GM12878 (cell line): ENCODE results near the gene TEX261. TPM values are rescaled to one million over a fixed set of nuclear protein-coding genes. Genes with fewer than 3 reads are reported as not detected.

Experiments
- ATAC-seq: fragments of 200-7000 bp; cut with Tn5 transposase; 3 replicates; pipeline ENCODE4 v1.9.1; 2020; ENCODE audit warnings: mild to moderate bottlenecking, moderate library complexity
- BruUV-seq: library from RNA; stranded (reverse); fragments of 400-500 nt; replicated peaks from 2 replicates; lab custom pipeline; 2021; lab: Mats Ljungman, UMichigan
- CTCF ChIA-PET: fragments of 300-600 bp; sonication (Branson Sonifier 250); formaldehyde crosslinking; extraction: SDS; loops from one replicate; lab custom pipeline; 2021; ENCODE audit warnings: inconsistent platforms; lab: Yijun Ruan, JAX
- POLR2A ChIA-PET: fragments of 350-600 bp; formaldehyde crosslinking; extraction: SDS; loops from one replicate; lab custom pipeline; 2021; ENCODE audit warnings: inconsistent platforms; lab: Charles Lee
- RAD21 ChIA-PET: fragments of 300-600 bp; sonication (Branson Sonifier 250); formaldehyde crosslinking; loops from one replicate; lab custom pipeline; 2023; ENCODE audit warnings: antibody characterized with exemption; ENCODE audit not compliant: unreplicated experiment; lab: Charles Lee
- SMC1A ChIA-PET: fragments of 300-600 bp; sonication (Branson Sonifier 250); formaldehyde crosslinking; loops from one replicate; lab custom pipeline; 2023; ENCODE audit not compliant: unreplicated experiment, uncharacterized antibody; lab: Charles Lee
- DNase-seq: peaks from one replicate; pipeline ENCODE4 v3.0.0-alpha.2; 2011; ENCODE audit warnings: low read depth, low spot score
- FAIRE-seq: peaks from 3 replicates; lab custom pipeline; 2011; peaks lifted over from hg19 to GRCh38; lab: Jason Lieb, UNC
- H2AFZ ChIP-seq: 2 replicates; pipeline ENCODE4 v1.6.0; 2011; ENCODE audit warnings: low read depth, low read length, control low read depth; ENCODE audit not compliant: control insufficient read depth
- H3K27ac ChIP-seq: 2 replicates; pipeline ENCODE4 v1.5.1; 2011; ENCODE audit warnings: control low read depth; ENCODE audit not compliant: control insufficient read depth, insufficient read depth
- H3K27me3 ChIP-seq, 2 experiments: replicated peaks in 1 of 2; 2 replicates each; pipeline versions ENCODE4 v1.6.0 to v1.6.1; 2011; ENCODE audit warnings: low read length in 1 of 2; ENCODE audit not compliant: control insufficient read depth in 2 of 2, insufficient read depth in 2 of 2
- H3K36me3 ChIP-seq, 2 experiments: 2 replicates each; pipeline ENCODE4 v1.5.1; 2011; ENCODE audit warnings: low read length in 1 of 2; ENCODE audit not compliant: control insufficient read depth in 2 of 2, insufficient read depth in 2 of 2
- H3K4me1 ChIP-seq: 2 replicates; pipeline ENCODE4 v1.6.1; 2011; ENCODE audit warnings: mild to moderate bottlenecking, low read length, moderate library complexity, mixed read lengths; ENCODE audit not compliant: control insufficient read depth, insufficient read depth
- H3K4me2 ChIP-seq: 2 replicates; pipeline ENCODE4 v1.6.0; 2011; ENCODE audit warnings: control low read depth; ENCODE audit not compliant: control insufficient read depth, insufficient read depth
- H3K4me3 ChIP-seq: fragments of 200-600 bp; sonication (generic); 2 replicates; pipeline ENCODE4 v1.5.1; 2016
- H3K79me2 ChIP-seq: 2 replicates; pipeline ENCODE4 v1.6.0; 2011; ENCODE audit warnings: low read length; ENCODE audit not compliant: control insufficient read depth, insufficient read depth
- H3K9ac ChIP-seq: 2 replicates; pipeline ENCODE4 v1.8.0; 2011; ENCODE audit warnings: low read length, control low read depth, mixed read lengths; ENCODE audit not compliant: control insufficient read depth, insufficient read depth
- H3K9me3 ChIP-seq: replicated peaks from 3 replicates; pipeline ENCODE4 v1.5.1; 2011; ENCODE audit warnings: mild to moderate bottlenecking, low read length; ENCODE audit not compliant: control insufficient read depth, insufficient read depth
- H4K20me1 ChIP-seq: 2 replicates; pipeline ENCODE4 v1.6.0; 2011; ENCODE audit not compliant: control insufficient read depth, insufficient read depth
- BCLAF1 ChIP-seq: fragments of 450-650 bp; IDR thresholded peaks from 2 replicates; pipeline ENCODE4 v1.6.1; 2017; ENCODE audit warnings: antibody characterized with exemption, mild to moderate bottlenecking, moderate library complexity
- BHLHE40 ChIP-seq, 2 experiments: fragments of 450-650 bp in 1 of 2; IDR thresholded peaks; 2 replicates each; pipeline ENCODE4 v1.6.1; 2011 to 2017; ENCODE audit warnings: low read depth in 2 of 2, borderline replicate concordance in 1 of 2, improper control_type of control experiment in 1 of 2, low read length in 1 of 2, mild to moderate bottlenecking in 1 of 2
- CBX3 ChIP-seq: fragments of 200-600 bp; sonication (generic); IDR thresholded peaks from 2 replicates; pipeline ENCODE4 v1.6.1; 2016; ENCODE audit warnings: low read depth, borderline replicate concordance
- CHD2 ChIP-seq: IDR thresholded peaks from 2 replicates; pipeline ENCODE4 v1.6.1; 2011; ENCODE audit warnings: low read depth, low read length, improper control_type of control experiment, borderline replicate concordance
- FOXM1 ChIP-seq: IDR thresholded peaks from 2 replicates; pipeline ENCODE4 v1.6.1; 2012; ENCODE audit warnings: low read depth, mild to moderate bottlenecking, inconsistent platforms, low read length, moderate library complexity
- NFIC ChIP-seq: IDR thresholded peaks from 2 replicates; pipeline ENCODE4 v1.6.1; 2012; ENCODE audit warnings: low read depth, mild to moderate bottlenecking, inconsistent platforms, low read length, moderate library complexity
- NFXL1 ChIP-seq: fragments of 450-650 bp; IDR thresholded peaks from 2 replicates; pipeline ENCODE4 v1.6.1; 2017; ENCODE audit warnings: antibody characterized with exemption, mild to moderate bottlenecking, borderline replicate concordance
- NFYA ChIP-seq: IDR thresholded peaks from 2 replicates; pipeline ENCODE4 v1.6.1; 2011; ENCODE audit warnings: low read depth, mild to moderate bottlenecking, low read length, improper control_type of control experiment, borderline replicate concordance
- PML ChIP-seq: IDR thresholded peaks from 2 replicates; pipeline ENCODE4 v1.6.1; 2012; ENCODE audit warnings: low read length, inconsistent platforms
- RBBP5 ChIP-seq: fragments of 200-600 bp; sonication (generic); conservative IDR thresholded peaks from 2 replicates; pipeline ENCODE4 v1.6.1; 2016
- RELA ChIP-seq: fragments of 450-650 bp; IDR thresholded peaks from 2 replicates; pipeline ENCODE4 v1.8.0; 2014; ENCODE audit warnings: borderline replicate concordance; ENCODE audit not compliant: partially characterized antibody
- SRF ChIP-seq, 2 experiments: IDR thresholded peaks; 2 replicates each; pipeline ENCODE4 v1.6.1; 2011; ENCODE audit warnings: low read depth in 2 of 2, low read length in 2 of 2, mild to moderate bottlenecking in 1 of 2, moderate library complexity in 1 of 2
- TBL1XR1 ChIP-seq: IDR thresholded peaks from 2 replicates; pipeline ENCODE4 v1.6.1; 2012; ENCODE audit warnings: low read depth, low read length, improper control_type of control experiment
- WGBS: methylation state at CpG from one replicate; pipeline ENCODE4 v1.1.6; 2016; ENCODE audit warnings: low lambda C conversion rate; ENCODE audit not compliant: insufficient replicate concordance, insufficient coverage; ENCODE audit errors: missing lambda C conversion rate; 5-methylcytosine and 5-hydroxymethylcytosine counted together
- in situ Hi-C: fragments of 300-500 bp; cut with MboI; formaldehyde crosslinking; loops from 9 replicates; pipeline ENCODE4 v1.14.3; 2018; ENCODE audit warnings: mixed read lengths
- intact Hi-C: fragments of 100-400 bp; cut with micrococcal nuclease; formaldehyde crosslinking; loops from one replicate; pipeline ENCODE4 v1.14.2; 2022; ENCODE audit not compliant: unreplicated experiment
- polyA plus RNA-seq, 11 experiments: library from polyadenylated mRNA; depleted of rRNA in 4 of 11; unstranded in 6 of 11; stranded (reverse) in 5 of 11; fragments of >200 nt; fragmentation: Nextera tagmentation in 4 of 11; fragmentation: Illumina TruSeq in 1 of 11; extraction: Ambion mirVana in 4 of 11; extraction: Trizol in 1 of 11; gene quantifications; 1 replicate in 1 of 11; 2 replicates in 10 of 11; pipeline versions ENCODE4 v1.2.1 to v1.2.3, GENCODE V29; 2011 to 2016; ENCODE audit warnings: inconsistent platforms in 2 of 11, missing spikeins in 2 of 11, low read depth in 1 of 11
- total RNA-seq, 4 experiments: library from RNA; depleted of rRNA in 3 of 4; stranded (reverse); fragments of >200 nt in 3 of 4; fragmentation: Illumina TruSeq in 1 of 4; extraction: Trizol in 1 of 4; gene quantifications; 2 replicates each; pipeline versions ENCODE4 v1.2.1 to v1.2.3, GENCODE V29; 2013 to 2021
- TF ChIP-seq, protein P1 (sequence below): fragments of 450-650 bp; IDR thresholded peaks from 2 replicates; pipeline ENCODE4 v1.6.1; 2018; ENCODE audit warnings: borderline replicate concordance, mild to moderate bottlenecking; ENCODE audit not compliant: partially characterized antibody
- TF ChIP-seq, protein P2 (sequence below): fragments of 450-650 bp; IDR thresholded peaks from 2 replicates; pipeline ENCODE4 v1.6.1; 2017; ENCODE audit warnings: low read depth, mild to moderate bottlenecking, moderate library complexity

Gene TEX261
- total and polyA plus RNA-seq, 10 of the 15 experiments (the other 5 are each of a cell fraction or from before 2014, with no cell fraction given) = 5.5 to 75.6 (median 40.3) TPM

- peaks cover 0 to 3% of the 10 kb centered on the region in 2 experiments; a peak in 1 of 4 replicates for H3K27me3 ChIP-seq
- no peaks in the 10 kb centered on the region for H3K79me2 ChIP-seq
- ChIA-PET SMC1A (interaction anchor here (0.6 to 2.3 kb wide), 3 partner anchors 14 to 45 kb away, joined by 4 to 9 read pairs (median 4); no protein-coding TSS in a partner anchor), POLR2A (interaction anchor here (1.1 kb wide), 1 partner anchor 39 kb away, joined by 3 read pairs; no protein-coding TSS in a partner anchor), RAD21 (interaction anchor here (0.7 kb wide), 1 partner anchor 106 kb away, joined by 3 read pairs; no protein-coding TSS in a partner anchor), CTCF (interaction anchor here (1.2 to 6.7 kb wide), 8 partner anchors 9 to 97 kb away, joined by 4 to 72 read pairs (median 9); partner anchors contain the start of gene ANKRD53)
- in situ Hi-C loops = no loop called here
- intact Hi-C loops = no loop called here
- BruUV-seq = no TSS peak
- H3K27ac ChIP-seq = no peak overlapping the region
- H4K20me1 ChIP-seq = no peaks in the 10 kb centered on the region
- H3K4me3 ChIP-seq = no peak overlapping the region
- 23% methylated on average over 18 of the region's 18 CpGs for WGBS
- no peaks in the 10 kb centered on the region for H3K4me1 ChIP-seq
- H3K36me3 ChIP-seq = no peaks in the 10 kb centered on the region
- H3K4me2 ChIP-seq = no peak overlapping the region
- H3K9ac ChIP-seq = no peak overlapping the region
- FAIRE-seq (no peak), DNase-seq (no peak), ATAC-seq (no peak)
- no peaks in the 10 kb centered on the region for H3K9me3 ChIP-seq
- H2AFZ ChIP-seq = no peak overlapping the region
- TF ChIP-seq NFXL1 (no peak), BCLAF1 (no peak), SRF (IDR thresholded peaks at IDR 0.05; ENCODE audit: low read depth in 2 of 2, low read length in 2 of 2) (no peak), NFIC (no peak), RBBP5 (no peak), PML (no peak), FOXM1 (no peak), RELA (no peak), NFYA (no peak), TBL1XR1 (no peak), BHLHE40 (IDR thresholded peaks at IDR 0.05; ENCODE audit: borderline replicate concordance in 1 of 2, low read depth in 2 of 2, low read length in 1 of 2) (no peak), CBX3 (no peak), CHD2 (no peak)
- TF ChIP-seq, protein P1, sequence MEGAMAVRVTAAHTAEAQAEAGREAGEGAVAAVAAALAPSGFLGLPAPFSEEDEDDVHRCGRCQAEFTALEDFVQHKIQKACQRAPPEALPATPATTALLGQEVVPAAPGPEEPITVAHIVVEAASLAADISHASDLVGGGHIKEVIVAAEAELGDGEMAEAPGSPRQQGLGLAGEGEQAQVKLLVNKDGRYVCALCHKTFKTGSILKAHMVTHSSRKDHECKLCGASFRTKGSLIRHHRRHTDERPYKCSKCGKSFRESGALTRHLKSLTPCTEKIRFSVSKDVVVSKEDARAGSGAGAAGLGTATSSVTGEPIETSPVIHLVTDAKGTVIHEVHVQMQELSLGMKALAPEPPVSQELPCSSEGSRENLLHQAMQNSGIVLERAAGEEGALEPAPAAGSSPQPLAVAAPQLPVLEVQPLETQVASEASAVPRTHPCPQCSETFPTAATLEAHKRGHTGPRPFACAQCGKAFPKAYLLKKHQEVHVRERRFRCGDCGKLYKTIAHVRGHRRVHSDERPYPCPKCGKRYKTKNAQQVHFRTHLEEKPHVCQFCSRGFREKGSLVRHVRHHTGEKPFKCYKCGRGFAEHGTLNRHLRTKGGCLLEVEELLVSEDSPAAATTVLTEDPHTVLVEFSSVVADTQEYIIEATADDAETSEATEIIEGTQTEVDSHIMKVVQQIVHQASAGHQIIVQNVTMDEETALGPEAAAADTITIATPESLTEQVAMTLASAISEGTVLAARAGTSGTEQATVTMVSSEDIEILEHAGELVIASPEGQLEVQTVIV = no peak
- TF ChIP-seq, protein P2, sequence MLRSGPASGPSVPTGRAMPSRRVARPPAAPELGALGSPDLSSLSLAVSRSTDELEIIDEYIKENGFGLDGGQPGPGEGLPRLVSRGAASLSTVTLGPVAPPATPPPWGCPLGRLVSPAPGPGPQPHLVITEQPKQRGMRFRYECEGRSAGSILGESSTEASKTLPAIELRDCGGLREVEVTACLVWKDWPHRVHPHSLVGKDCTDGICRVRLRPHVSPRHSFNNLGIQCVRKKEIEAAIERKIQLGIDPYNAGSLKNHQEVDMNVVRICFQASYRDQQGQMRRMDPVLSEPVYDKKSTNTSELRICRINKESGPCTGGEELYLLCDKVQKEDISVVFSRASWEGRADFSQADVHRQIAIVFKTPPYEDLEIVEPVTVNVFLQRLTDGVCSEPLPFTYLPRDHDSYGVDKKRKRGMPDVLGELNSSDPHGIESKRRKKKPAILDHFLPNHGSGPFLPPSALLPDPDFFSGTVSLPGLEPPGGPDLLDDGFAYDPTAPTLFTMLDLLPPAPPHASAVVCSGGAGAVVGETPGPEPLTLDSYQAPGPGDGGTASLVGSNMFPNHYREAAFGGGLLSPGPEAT = no peak
These were observed 31.5 kb downstream of the TEX261 start for GRCh38 chr2:70962885-70963878.
